Left lung (tissue), 10 donors: ENCODE measurements around the gene TNFAIP1. TPM values are rescaled to one million over a fixed set of nuclear protein-coding genes. Genes with fewer than 3 reads are reported as not detected.

ENCODE experiments used
- ATAC-seq: fragments of 200-7000 bp; cut with Tn5 transposase; one replicate; pipeline ENCODE4 v1.9.1; 2020; ENCODE audit warnings: moderate library complexity
- DNase-seq, 4 donors: peaks; one replicate each; pipeline ENCODE4 v3.0.0-alpha.2; 2013 to 2020
- H3K27ac ChIP-seq, 2 donors: fragments of 200-600 bp; sonication (generic) in 1 of 2; one replicate each; pipeline versions ENCODE4 v1.5.0 to v1.8.0; 2020 to 2021
- H3K27me3 ChIP-seq, 2 donors: fragments of 200-600 bp; sonication (generic) in 1 of 2; one replicate each; pipeline versions ENCODE4 v1.5.0 to v1.8.0; 2020 to 2021
- H3K36me3 ChIP-seq, 2 donors: fragments of 200-600 bp; sonication (generic) in 1 of 2; one replicate each; pipeline versions ENCODE4 v1.5.0 to v1.8.0; 2020 to 2021
- H3K4me1 ChIP-seq, 2 donors: fragments of 200-600 bp; one replicate each; pipeline ENCODE4 v1.8.0; 2021
- H3K4me3 ChIP-seq, 2 donors: fragments of 200-600 bp; sonication (generic) in 1 of 2; one replicate each; pipeline versions ENCODE4 v1.5.0 to v1.8.0; 2020 to 2021; ENCODE audit warnings: mild to moderate bottlenecking in 1 of 2
- H3K9me3 ChIP-seq, 2 donors: fragments of 200-600 bp; sonication (generic) in 1 of 2; one replicate each; pipeline versions ENCODE4 v1.5.0 to v1.8.0; 2020 to 2021
- CTCF ChIP-seq, 2 donors: fragments of 200-600 bp; sonication (generic) in 1 of 2; IDR thresholded peaks; one replicate each; pipeline versions ENCODE4 v1.5.0 to v1.8.0; 2021; ENCODE audit warnings: antibody characterized with exemption in 2 of 2
- intact Hi-C, 2 donors: fragments of 100-400 bp; cut with DNase I; formaldehyde crosslinking; loops; one replicate each; pipeline versions ENCODE4 v1.11.2 to v1.14.2; 2022
- polyA plus RNA-seq, 6 donors: library from polyadenylated mRNA; unstranded; fragments of 120-200 nt; gene quantifications; one replicate each; pipeline ENCODE4 v1.2.1, GENCODE V29; 2013; ENCODE audit not compliant: insufficient read length in 6 of 6
- total RNA-seq, 2 donors: library from RNA; stranded (reverse); fragmentation: NEBNext Ultra II Directional; extraction: Animal tissue kit (Norgen Biotek cat#: 25700); gene quantifications; one replicate each; pipeline ENCODE4 v1.2.1, GENCODE V29; 2021
- donor health status: DM: no; HTN: yes; CAD: no.
- donor health status: DM: no; HTN: no; CAD: no.

Gene TNFAIP1
- total and polyA plus RNA-seq, 8 donors = 34.2 to 80.7 (median 40.9) TPM

GRCh38 chr17:28293994-28294393 is 41.6 kb upstream of the TNFAIP1 start:
- DNase-seq (no peak), ATAC-seq (no peak)
- Histone ChIP-seq H3K27me3 (no peaks in the 10 kb centered on the region), H3K4me1 (no peaks in the 10 kb centered on the region), H3K36me3 (no peaks in the 10 kb centered on the region), H3K27ac (no peak overlapping the region), H3K4me3 (no peak overlapping the region), H3K9me3 (no peaks in the 10 kb centered on the region)
- intact Hi-C loops = no loop called here
- TF ChIP-seq CTCF (IDR thresholded peaks at IDR 0.05) = no peak

- ATAC-seq = no peak
- H3K4me3 ChIP-seq = no peak overlapping the region
- no peak for DNase-seq
- no peaks in the 10 kb centered on the region for H3K27me3 ChIP-seq
- intact Hi-C loops = no loop called here
- H3K36me3 ChIP-seq = no peaks in the 10 kb centered on the region
- H3K4me1 ChIP-seq = no peaks in the 10 kb centered on the region
- no peak for TF ChIP-seq CTCF (IDR thresholded peaks at IDR 0.05)
- no peak overlapping the region for H3K27ac ChIP-seq
- H3K9me3 ChIP-seq = no peaks in the 10 kb centered on the region
These were observed 39.6 kb upstream of the TNFAIP1 start for GRCh38 chr17:28295677-28296578.

GRCh38 chr17:28298449-28298848 is 37.1 kb upstream of the TNFAIP1 start:
- DNase-seq (no peak), ATAC-seq (no peak)
- no peak for TF ChIP-seq CTCF (IDR thresholded peaks at IDR 0.05)
- no peaks in the 10 kb centered on the region for H3K27me3 ChIP-seq
- no peak overlapping the region for H3K27ac ChIP-seq
- no peaks in the 10 kb centered on the region for H3K9me3 ChIP-seq
- no peaks in the 10 kb centered on the region for H3K4me1 ChIP-seq
- no peak overlapping the region for H3K4me3 ChIP-seq
- intact Hi-C loops = no loop called here
- H3K36me3 ChIP-seq = no peaks in the 10 kb centered on the region

GRCh38 chr17:28306954-28307401 is 28.6 kb upstream of the TNFAIP1 start:
- Histone ChIP-seq H3K27ac (no peak overlapping the region), H3K27me3 (peaks cover 29 to 53% of the 10 kb centered on the region in 2 donors), H3K36me3 (no peaks in the 10 kb centered on the region), H3K4me1 (no peaks in the 10 kb centered on the region), H3K9me3 (no peaks in the 10 kb centered on the region), H3K4me3 (no peak overlapping the region)
- DNase-seq (no peak), ATAC-seq (no peak)
- no peak for TF ChIP-seq CTCF (IDR thresholded peaks at IDR 0.05)
- intact Hi-C loops = no loop called here

- ATAC-seq (no peak), DNase-seq (no peak)
- Histone ChIP-seq H3K4me3 (no peak overlapping the region), H3K4me1 (peaks cover 0 to 10% of the 10 kb centered on the region in 2 donors), H3K36me3 (no peaks in the 10 kb centered on the region), H3K9me3 (no peaks in the 10 kb centered on the region), H3K27ac (no peak overlapping the region), H3K27me3 (peaks cover 0 to 1% of the 10 kb centered on the region in 2 donors)
- TF ChIP-seq CTCF (IDR thresholded peaks at IDR 0.05) = no peak
- intact Hi-C loops = no loop called here
These were observed 21.7 kb upstream of the TNFAIP1 start for GRCh38 chr17:28313841-28314240.
